Measurements from ENCODE around the gene PLAAT2. TPM values are rescaled to one million over a fixed set of nuclear protein-coding genes. Genes with fewer than 3 reads are reported as not detected.
A peak's percentile ranks its signal among the peaks of the same experiment; 100 is the strongest.

Gene PLAAT2
- total and polyA plus RNA-seq, 4 donors, result 2.2 to 29.8 (median 14.8) TPM

DNA sequence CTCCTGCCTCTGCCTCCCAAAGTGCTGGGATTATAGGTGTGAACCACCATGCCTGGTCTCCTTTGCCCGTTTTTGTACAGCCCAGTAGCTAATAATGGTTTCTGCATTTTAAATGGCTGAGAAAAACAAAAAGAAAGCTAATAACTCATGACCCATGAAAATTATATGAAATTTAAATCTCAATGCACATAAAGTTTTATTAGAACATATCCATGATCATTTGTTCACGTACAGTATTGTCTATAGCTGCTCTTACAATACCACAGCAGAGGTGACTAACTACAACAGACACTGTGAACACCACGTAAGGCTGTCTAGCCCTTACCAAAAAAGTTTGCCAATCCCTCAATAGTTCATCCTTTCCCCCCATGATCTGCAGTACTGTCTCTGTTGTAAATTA, 6.4 kb upstream of the PLAAT2 start:
- no peak overlapping the region for H3K9ac ChIP-seq (ENCODE audit: insufficient read depth in 1 of 2, low read length in 2 of 2)
- 90 to 92% methylated on average over 3 of the region's 3 CpGs for WGBS, 2 donors
- TF ChIP-seq, protein P1, sequence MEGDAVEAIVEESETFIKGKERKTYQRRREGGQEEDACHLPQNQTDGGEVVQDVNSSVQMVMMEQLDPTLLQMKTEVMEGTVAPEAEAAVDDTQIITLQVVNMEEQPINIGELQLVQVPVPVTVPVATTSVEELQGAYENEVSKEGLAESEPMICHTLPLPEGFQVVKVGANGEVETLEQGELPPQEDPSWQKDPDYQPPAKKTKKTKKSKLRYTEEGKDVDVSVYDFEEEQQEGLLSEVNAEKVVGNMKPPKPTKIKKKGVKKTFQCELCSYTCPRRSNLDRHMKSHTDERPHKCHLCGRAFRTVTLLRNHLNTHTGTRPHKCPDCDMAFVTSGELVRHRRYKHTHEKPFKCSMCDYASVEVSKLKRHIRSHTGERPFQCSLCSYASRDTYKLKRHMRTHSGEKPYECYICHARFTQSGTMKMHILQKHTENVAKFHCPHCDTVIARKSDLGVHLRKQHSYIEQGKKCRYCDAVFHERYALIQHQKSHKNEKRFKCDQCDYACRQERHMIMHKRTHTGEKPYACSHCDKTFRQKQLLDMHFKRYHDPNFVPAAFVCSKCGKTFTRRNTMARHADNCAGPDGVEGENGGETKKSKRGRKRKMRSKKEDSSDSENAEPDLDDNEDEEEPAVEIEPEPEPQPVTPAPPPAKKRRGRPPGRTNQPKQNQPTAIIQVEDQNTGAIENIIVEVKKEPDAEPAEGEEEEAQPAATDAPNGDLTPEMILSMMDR (IDR thresholded peaks at IDR 0.05; ENCODE audit: control extremely low read depth, extremely low read depth), result no peak
- H3K27me3 ChIP-seq (ENCODE audit: control insufficient read depth in 3 of 3, insufficient read depth in 3 of 3, low read length in 2 of 3), result peaks cover 0 to 5% (median 0%) of the 10 kb centered on the region in 3 donors
- no peaks in the 10 kb centered on the region for H3K9me3 ChIP-seq (ENCODE audit: control insufficient read depth in 4 of 4, insufficient read depth in 3 of 4, low read length in 3 of 4)
- ATAC-seq (ENCODE audit: insufficient read depth, low FRiP score), result no peak
- H3K27ac ChIP-seq (ENCODE audit: low read depth in 1 of 2, low read length in 1 of 2), result no peak overlapping the region
- no peak for DNase-seq
- H3K4me1 ChIP-seq (ENCODE audit: control insufficient read depth in 5 of 5, insufficient read depth in 5 of 5, low read length in 5 of 5), result peaks cover 0 to 11% (median 6%) of the 10 kb centered on the region in 5 donors
- no peaks in the 10 kb centered on the region for H3K36me3 ChIP-seq (ENCODE audit: control insufficient read depth in 4 of 4, insufficient read depth in 4 of 4, low read length in 4 of 4)
- H3K4me3 ChIP-seq, result no peak overlapping the region

DNA sequence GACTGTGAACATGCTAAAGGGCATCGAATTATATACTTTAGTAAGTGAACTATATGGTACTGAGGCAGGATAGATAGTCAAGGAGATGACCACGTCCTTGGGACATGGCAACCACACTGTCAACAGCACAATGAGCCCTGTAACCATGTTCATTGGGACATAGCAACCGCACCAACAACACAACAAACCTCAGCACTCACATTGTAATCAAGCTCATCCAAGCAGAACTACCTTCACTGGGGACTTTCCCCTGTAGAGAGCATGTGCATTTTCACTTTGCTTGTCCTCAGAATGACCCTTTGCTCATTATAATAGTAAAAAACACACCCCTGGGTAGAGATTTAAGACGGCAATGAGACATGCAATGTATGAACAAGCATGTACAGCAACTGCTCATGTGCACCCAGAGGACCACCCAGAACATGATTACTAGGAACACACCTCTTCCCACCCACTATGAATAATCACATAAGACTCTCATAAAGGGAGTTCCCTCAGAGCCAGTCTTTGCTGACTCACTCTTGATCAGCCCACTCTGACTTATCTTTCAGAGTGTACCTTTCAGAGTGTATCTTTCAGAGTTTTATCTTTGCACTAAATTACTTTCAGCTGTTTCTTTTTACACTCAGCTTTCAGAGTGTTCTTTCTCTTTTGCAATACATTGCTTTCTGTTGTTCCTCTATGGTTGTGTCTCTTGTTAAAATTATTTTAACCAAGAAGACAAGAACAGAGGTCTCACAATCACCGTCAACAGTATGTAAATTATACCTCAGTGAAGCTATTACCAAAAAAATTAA, 4.1 kb upstream of the PLAAT2 start:
- peak in 2 of 3 donors; percentile 26 to 29 for DNase-seq
- H3K9ac ChIP-seq (ENCODE audit: insufficient read depth in 1 of 2, low read length in 2 of 2), result no peak overlapping the region
- no peak overlapping the region for H3K4me3 ChIP-seq
- TF ChIP-seq, protein P1 (IDR thresholded peaks at IDR 0.05; ENCODE audit: control extremely low read depth, extremely low read depth), result no peak
- H3K9me3 ChIP-seq (ENCODE audit: control insufficient read depth in 4 of 4, insufficient read depth in 3 of 4, low read length in 3 of 4), result no peaks in the 10 kb centered on the region
- ATAC-seq (ENCODE audit: insufficient read depth, low FRiP score), result peak; percentile 87
- no peaks in the 10 kb centered on the region for H3K36me3 ChIP-seq (ENCODE audit: control insufficient read depth in 4 of 4, insufficient read depth in 4 of 4, low read length in 4 of 4)
- H3K27me3 ChIP-seq (ENCODE audit: control insufficient read depth in 3 of 3, insufficient read depth in 3 of 3, low read length in 2 of 3), result peaks cover 0 to 5% (median 0%) of the 10 kb centered on the region in 3 donors
- H3K27ac ChIP-seq (ENCODE audit: low read depth in 1 of 2, low read length in 1 of 2), result peak overlapping the region; percentile 54 to 84
- peaks cover 0 to 5% (median 0%) of the 10 kb centered on the region in 5 donors for H3K4me1 ChIP-seq (ENCODE audit: control insufficient read depth in 5 of 5, insufficient read depth in 5 of 5, low read length in 5 of 5)
- WGBS, 2 donors, result 35 to 38% methylated on average over 5 of the region's 5 CpGs

DNA sequence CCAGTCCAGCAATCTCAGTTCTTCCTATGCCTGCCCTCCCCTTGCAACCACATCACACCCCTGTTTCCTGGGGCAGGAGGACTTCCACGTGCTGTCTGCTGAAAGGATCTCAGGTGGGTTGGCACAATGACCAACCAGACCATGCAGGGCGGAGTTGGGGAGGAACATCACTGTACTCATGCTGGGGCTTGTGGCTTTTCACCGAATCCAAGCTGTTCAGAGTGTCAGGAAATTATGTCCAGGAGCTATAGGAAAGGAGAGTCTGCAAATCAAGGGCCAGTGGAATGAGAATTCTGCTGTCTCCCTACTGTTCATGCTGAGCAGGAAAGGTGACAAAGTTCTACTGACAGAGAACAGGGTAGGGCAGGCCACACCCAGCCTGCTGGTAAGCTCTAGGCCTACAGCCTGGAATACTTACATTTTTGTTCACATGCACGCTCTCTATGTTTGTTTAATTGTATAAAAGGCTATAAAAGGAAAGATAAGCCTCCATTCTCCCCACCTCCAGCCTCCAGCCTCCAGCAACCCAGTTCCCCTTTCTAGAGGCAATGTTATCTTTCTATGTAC, 1.7 kb upstream of the PLAAT2 start:
- H3K9me3 ChIP-seq (ENCODE audit: control insufficient read depth in 4 of 4, insufficient read depth in 3 of 4, low read length in 3 of 4), result no peaks in the 10 kb centered on the region
- TF ChIP-seq, protein P1 (IDR thresholded peaks at IDR 0.05; ENCODE audit: control extremely low read depth, extremely low read depth), result no peak
- peaks cover 0 to 5% (median 0%) of the 10 kb centered on the region in 5 donors for H3K4me1 ChIP-seq (ENCODE audit: control insufficient read depth in 5 of 5, insufficient read depth in 5 of 5, low read length in 5 of 5)
- H3K27me3 ChIP-seq (ENCODE audit: control insufficient read depth in 3 of 3, insufficient read depth in 3 of 3, low read length in 2 of 3), result peaks cover 0 to 2% (median 0%) of the 10 kb centered on the region in 3 donors
- 69 to 71% methylated on average over 4 of the region's 4 CpGs for WGBS, 2 donors
- no peak overlapping the region for H3K4me3 ChIP-seq
- H3K36me3 ChIP-seq (ENCODE audit: control insufficient read depth in 4 of 4, insufficient read depth in 4 of 4, low read length in 4 of 4), result no peaks in the 10 kb centered on the region
- no peak overlapping the region for H3K9ac ChIP-seq (ENCODE audit: insufficient read depth in 1 of 2, low read length in 2 of 2)
- ATAC-seq (ENCODE audit: insufficient read depth, low FRiP score), result no peak
- peak overlapping the region in 1 of 2 donors; percentile 89 for H3K27ac ChIP-seq (ENCODE audit: low read depth in 1 of 2, low read length in 1 of 2)
- no peak for DNase-seq
